A673 (cell line): ENCODE results near the gene GNG7. TPM values are rescaled to one million over a fixed set of nuclear protein-coding genes. Genes with fewer than 3 reads are reported as not detected.

ENCODE experiments used
- BruUV-seq: library from RNA; stranded (reverse); fragments of 400-500 nt; replicated peaks from 2 replicates; lab custom pipeline; 2021; lab: Mats Ljungman, UMichigan
- CTCF ChIA-PET: fragments of 300-600 bp; sonication (Branson Sonifier 250); formaldehyde crosslinking; loops from one replicate; lab custom pipeline; 2022; ENCODE audit warnings: antibody characterized with exemption; lab: Charles Lee
- POLR2A ChIA-PET: fragments of 300-600 bp; sonication (Branson Sonifier 250); formaldehyde crosslinking; loops from one replicate; lab custom pipeline; 2022; ENCODE audit warnings: antibody characterized with exemption; ENCODE audit not compliant: low non-redundant PET; lab: Charles Lee
- DNase-seq: peaks from one replicate; pipeline ENCODE4 v3.0.0-alpha.2; 2015; ENCODE audit warnings: low spot score
- H3K27ac ChIP-seq: fragments of 200-600 bp; sonication (generic); 2 replicates; pipeline ENCODE4 v1.5.1; 2016; ENCODE audit warnings: mixed run types, low read depth, mild to moderate bottlenecking, mixed read lengths, antibody characterized with exemption, low read length; ENCODE audit not compliant: poor library complexity, severe bottlenecking
- H3K27me3 ChIP-seq: fragments of 200-600 bp; sonication (generic); replicated peaks from 2 replicates; pipeline ENCODE4 v1.6.1; 2017; ENCODE audit warnings: mixed run types, low read depth, mild to moderate bottlenecking, mixed read lengths, antibody characterized with exemption, low read length; ENCODE audit not compliant: insufficient read depth, poor library complexity
- H3K36me3 ChIP-seq: fragments of 200-600 bp; sonication (generic); 2 replicates; pipeline ENCODE4 v1.6.1; 2016; ENCODE audit warnings: mixed run types, mild to moderate bottlenecking, mixed read lengths, antibody characterized with exemption, low read length; ENCODE audit not compliant: insufficient read depth, poor library complexity, severe bottlenecking
- H3K4me1 ChIP-seq: fragments of 200-600 bp; sonication (generic); 2 replicates; pipeline ENCODE4 v1.6.1; 2017; ENCODE audit warnings: mixed run types, mild to moderate bottlenecking, mixed read lengths, antibody characterized with exemption, low read length; ENCODE audit not compliant: insufficient read depth, poor library complexity, severe bottlenecking
- H3K4me3 ChIP-seq: fragments of 200-600 bp; sonication (generic); 2 replicates; pipeline ENCODE4 v1.5.1; 2016; ENCODE audit warnings: low read depth, mixed run types, mild to moderate bottlenecking, mixed read lengths, low read length; ENCODE audit not compliant: poor library complexity, severe bottlenecking
- H3K9me3 ChIP-seq: fragments of 200-600 bp; sonication (generic); 2 replicates; pipeline ENCODE4 v1.6.1; 2016; ENCODE audit warnings: mixed run types, low read depth, mild to moderate bottlenecking, mixed read lengths, antibody characterized with exemption, low read length; ENCODE audit not compliant: poor library complexity, severe bottlenecking
- EZH2 ChIP-seq: fragments of 200-600 bp; sonication (generic); IDR thresholded peaks from 2 replicates; pipeline ENCODE4 v1.6.1; 2017; ENCODE audit warnings: borderline replicate concordance, low read depth, mild to moderate bottlenecking, mixed read lengths, antibody characterized with exemption, low read length; ENCODE audit not compliant: poor library complexity, severe bottlenecking
- intact Hi-C: fragments of 100-400 bp; cut with micrococcal nuclease; formaldehyde crosslinking; loops from one replicate; pipeline ENCODE4 v1.10.0; 2022; ENCODE audit not compliant: unreplicated experiment
- total RNA-seq: library from RNA; stranded (reverse); gene quantifications from 2 replicates; pipeline ENCODE4 v1.2.3, GENCODE V29; 2021
- TF ChIP-seq, protein P1 (sequence below): fragments of 300-800, 200-600 bp; sonication (generic); conservative IDR thresholded peaks from 2 replicates; pipeline ENCODE4 v1.5.1; 2017; ENCODE audit warnings: low read depth, mild to moderate bottlenecking, antibody characterized with exemption, low read length, moderate library complexity, mixed read lengths

GNG7 gene
- total RNA-seq, 1 experiment from 2014 or later = 0.30 TPM

DNA sequence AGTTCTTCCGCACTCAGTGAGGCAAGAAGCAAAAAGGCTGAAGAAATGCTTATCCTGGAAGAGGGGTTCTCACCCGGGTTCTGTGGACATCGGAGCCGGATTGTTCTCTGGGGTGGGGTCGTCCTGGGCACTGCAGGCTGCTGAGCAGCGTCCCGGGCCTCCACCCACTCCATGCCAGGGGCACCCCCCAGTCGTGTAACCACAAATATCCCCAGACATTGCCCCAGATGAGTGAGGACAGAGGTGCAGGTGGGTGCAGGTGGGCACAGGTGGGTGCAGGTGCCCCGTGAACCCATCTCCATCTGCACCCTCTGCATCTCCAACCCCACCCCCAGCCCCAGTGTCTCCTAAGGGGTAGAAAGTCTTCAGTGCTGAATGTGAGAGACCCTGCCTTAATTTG lies 67.5 kb downstream of the GNG7 start:
- Histone ChIP-seq H3K4me1 (peaks cover 7% of the 10 kb centered on the region), H3K36me3 (no peaks in the 10 kb centered on the region), H3K9me3 (peaks cover 12% of the 10 kb centered on the region), H3K27me3 (peaks cover 13% of the 10 kb centered on the region), H3K4me3 (no peak overlapping the region), H3K27ac (no peak overlapping the region)
- CTCF ChIA-PET = interaction anchor here (0.6 to 0.7 kb wide), 2 partner anchors 159 to 467 kb away, joined by 3 to 4 read pairs; partner anchors contain the start of gene GADD45B
- POLR2A ChIA-PET = interaction anchor here (0.6 kb wide), 2 partner anchors 205 to 356 kb away, joined by 3 to 11 read pairs; no protein-coding TSS in a partner anchor
- intact Hi-C loops = loop anchor here (5.0 kb wide), 1 partner anchor 398 kb away; the partner anchor contains the start of genes PLEKHJ1 and SF3A2
- TF ChIP-seq EZH2 = no peak
- TF ChIP-seq, protein P1, sequence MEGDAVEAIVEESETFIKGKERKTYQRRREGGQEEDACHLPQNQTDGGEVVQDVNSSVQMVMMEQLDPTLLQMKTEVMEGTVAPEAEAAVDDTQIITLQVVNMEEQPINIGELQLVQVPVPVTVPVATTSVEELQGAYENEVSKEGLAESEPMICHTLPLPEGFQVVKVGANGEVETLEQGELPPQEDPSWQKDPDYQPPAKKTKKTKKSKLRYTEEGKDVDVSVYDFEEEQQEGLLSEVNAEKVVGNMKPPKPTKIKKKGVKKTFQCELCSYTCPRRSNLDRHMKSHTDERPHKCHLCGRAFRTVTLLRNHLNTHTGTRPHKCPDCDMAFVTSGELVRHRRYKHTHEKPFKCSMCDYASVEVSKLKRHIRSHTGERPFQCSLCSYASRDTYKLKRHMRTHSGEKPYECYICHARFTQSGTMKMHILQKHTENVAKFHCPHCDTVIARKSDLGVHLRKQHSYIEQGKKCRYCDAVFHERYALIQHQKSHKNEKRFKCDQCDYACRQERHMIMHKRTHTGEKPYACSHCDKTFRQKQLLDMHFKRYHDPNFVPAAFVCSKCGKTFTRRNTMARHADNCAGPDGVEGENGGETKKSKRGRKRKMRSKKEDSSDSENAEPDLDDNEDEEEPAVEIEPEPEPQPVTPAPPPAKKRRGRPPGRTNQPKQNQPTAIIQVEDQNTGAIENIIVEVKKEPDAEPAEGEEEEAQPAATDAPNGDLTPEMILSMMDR = no peak
- DNase-seq = no peak
- no TSS peak for BruUV-seq

DNA sequence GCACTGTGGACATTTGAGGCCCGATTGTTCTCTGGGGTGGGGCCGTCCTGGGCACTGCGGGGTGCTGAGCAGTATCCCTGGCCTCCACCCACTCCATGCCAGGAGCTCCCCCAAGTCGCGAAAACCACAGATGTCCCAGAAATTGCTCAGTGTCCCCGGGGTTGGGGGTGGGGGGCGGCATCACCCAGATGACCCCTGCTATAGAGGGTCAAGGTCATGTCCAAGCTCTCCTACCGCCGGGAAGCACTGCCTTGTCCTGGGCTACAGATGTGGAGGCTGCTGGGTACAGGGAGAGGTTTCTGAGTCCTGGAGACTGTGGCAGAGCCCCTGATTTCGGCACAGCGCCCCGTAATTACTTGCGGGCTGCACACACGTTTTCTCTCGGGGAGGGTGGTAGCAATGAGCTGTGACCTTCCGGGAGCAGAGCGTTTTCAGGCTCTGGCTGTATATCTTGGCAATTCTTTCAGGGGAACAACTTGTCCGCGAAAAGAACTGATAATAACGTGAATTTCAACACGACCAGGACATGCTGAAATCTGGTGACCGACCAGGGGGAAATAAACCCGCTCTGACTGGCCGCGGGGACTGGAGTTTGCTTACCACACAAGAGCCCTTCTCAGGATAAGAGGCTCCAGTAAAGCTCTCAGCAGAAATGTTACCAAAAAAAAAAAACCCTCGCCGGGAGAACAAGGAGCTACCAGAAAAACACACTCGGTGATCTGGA lies 68.1 kb downstream of the GNG7 start:
- no peaks in the 10 kb centered on the region for H3K36me3 ChIP-seq
- peaks cover 12% of the 10 kb centered on the region for H3K9me3 ChIP-seq
- no peak overlapping the region for H3K27ac ChIP-seq
- intact Hi-C loops = no loop called here
- H3K4me3 ChIP-seq = no peak overlapping the region
- DNase-seq = no peak
- no peak for TF ChIP-seq EZH2
- TF ChIP-seq, protein P1 = no peak
- BruUV-seq = no TSS peak
- ChIA-PET POLR2A (interaction anchor here (0.6 kb wide), 2 partner anchors 205 to 357 kb away, joined by 3 to 11 read pairs; no protein-coding TSS in a partner anchor), CTCF (interaction anchor here (0.6 kb wide), 1 partner anchor 158 kb away, joined by 3 read pairs; the partner anchor contains the start of gene GADD45B)
- H3K27me3 ChIP-seq = peaks cover 13% of the 10 kb centered on the region
- H3K4me1 ChIP-seq = peaks cover 7% of the 10 kb centered on the region

DNA sequence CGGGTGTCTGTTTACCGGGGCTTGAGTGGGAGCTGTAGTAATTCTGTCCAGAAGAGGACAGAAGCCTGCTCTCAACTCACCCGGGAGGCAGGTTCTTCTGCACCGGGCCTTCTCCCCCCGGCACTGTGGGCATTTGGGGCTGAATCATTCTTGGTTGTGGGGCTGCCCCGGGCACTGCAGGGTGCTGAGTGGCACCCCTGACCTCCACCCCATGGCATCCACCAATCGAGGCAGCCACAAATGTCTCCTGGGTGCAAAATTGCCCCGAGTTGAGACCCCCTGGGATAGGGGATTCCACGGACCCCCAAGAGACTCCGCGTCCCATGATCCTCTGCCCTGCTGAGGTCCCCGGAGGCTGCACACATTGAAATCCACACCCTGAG lies 68.8 kb downstream of the GNG7 start:
- no peak overlapping the region for H3K27ac ChIP-seq
- no peak for DNase-seq
- no TSS peak for BruUV-seq
- CTCF ChIA-PET = no interaction called here
- POLR2A ChIA-PET = no interaction called here
- TF ChIP-seq, protein P1 = no peak
- no peak for TF ChIP-seq EZH2
- intact Hi-C loops = no loop called here
- no peak overlapping the region for H3K4me3 ChIP-seq
- H3K9me3 ChIP-seq = peaks cover 12% of the 10 kb centered on the region
- no peaks in the 10 kb centered on the region for H3K36me3 ChIP-seq
- peaks cover 13% of the 10 kb centered on the region for H3K27me3 ChIP-seq
- H3K4me1 ChIP-seq = peaks cover under 1% of the 10 kb centered on the region
